ENCODE results near the gene COG5.

Gene COG5

GRCh38 chr7:107210400-107210799 is 353.3 kb downstream of the COG5 start:
- no peak for DNase-seq

GRCh38 chr7:107209565-107209964 is 354.2 kb downstream of the COG5 start:
- DNase-seq, result no peak

GRCh38 chr7:107208563-107208962 is 355.2 kb downstream of the COG5 start:
- no peak for DNase-seq

GRCh38 chr7:107208024-107208521 is 355.6 kb downstream of the COG5 start:
- no peak for DNase-seq

- DNase-seq, result no peak
Observed at GRCh38 chr7:107207459-107207858, 356.3 kb downstream of the COG5 start.

GRCh38 chr7:107206706-107207105 is 357.0 kb downstream of the COG5 start:
- DNase-seq, result no peak

- DNase-seq, result no peak
Observed at GRCh38 chr7:107206136-107206535, 357.6 kb downstream of the COG5 start.

GRCh38 chr7:107203607-107204006 is 360.1 kb downstream of the COG5 start:
- no peak for DNase-seq

GRCh38 chr7:107201795-107202450 is 361.8 kb downstream of the COG5 start:
- DNase-seq, result peak; percentile 67

- no peak for DNase-seq
Observed at GRCh38 chr7:107196834-107197610, 366.7 kb downstream of the COG5 start.

- DNase-seq, result no peak
Observed at GRCh38 chr7:107194052-107194451, 369.7 kb downstream of the COG5 start.

GRCh38 chr7:107190090-107190489 is 373.6 kb downstream of the COG5 start:
- no peak for DNase-seq

GRCh38 chr7:107187774-107188173 is 375.9 kb downstream of the COG5 start:
- no peak for DNase-seq

- DNase-seq, result no peak
Observed at GRCh38 chr7:107186240-107186639, 377.5 kb downstream of the COG5 start.

- DNase-seq, result no peak
Observed at GRCh38 chr7:107185716-107186115, 378.0 kb downstream of the COG5 start.

GRCh38 chr7:107181172-107181571 is 382.5 kb downstream of the COG5 start:
- no peak for DNase-seq

- DNase-seq, result peak; percentile 87
Observed at GRCh38 chr7:107180378-107180777, 383.3 kb downstream of the COG5 start.

- DNase-seq, result no peak
Observed at GRCh38 chr7:107179326-107180164, 384.2 kb downstream of the COG5 start.

GRCh38 chr7:107173691-107174406 is 389.9 kb downstream of the COG5 start:
- no peak for DNase-seq

- no peak for DNase-seq
Observed at GRCh38 chr7:107173191-107173590, 390.5 kb downstream of the COG5 start.

GRCh38 chr7:107172276-107173032 is 391.3 kb downstream of the COG5 start:
- DNase-seq, result no peak

GRCh38 chr7:107171496-107171895 is 392.2 kb downstream of the COG5 start:
- DNase-seq, result no peak
